ENCODE data around the gene NF2. TPM values are rescaled to one million over a fixed set of nuclear protein-coding genes. Genes with fewer than 3 reads are reported as not detected.
A peak's percentile ranks its signal among the peaks of the same experiment; 100 is the strongest.

NF2 gene
- total RNA-seq, 1 experiment from 2014 or later: 92.4 TPM

- H3K27ac Mint-ChIP-seq (ENCODE audit: low read depth, unreplicated experiment): no peak overlapping the region
- no peak for DNase-seq (ENCODE audit: unreplicated experiment)
- no TSS peak for BruUV-seq (replicated peaks)
- H3K9me3 Mint-ChIP-seq (ENCODE audit: unreplicated experiment): no peaks in the 10 kb centered on the region
- H3K36me3 Mint-ChIP-seq (ENCODE audit: insufficient read depth, unreplicated experiment): no peaks in the 10 kb centered on the region
- intact Hi-C loops (cut with micrococcal nuclease): no loop called here
- no peak overlapping the region for H3K4me3 Mint-ChIP-seq (ENCODE audit: unreplicated experiment)
- no peak for TF ChIP-seq CTCF (IDR thresholded peaks at IDR 0.05; ENCODE audit: unreplicated experiment)
- no peaks in the 10 kb centered on the region for H3K27me3 Mint-ChIP-seq (ENCODE audit: insufficient read depth, unreplicated experiment)
- ChIA-PET POLR2A (no interaction called here), CTCF (interaction anchor here (3.4 kb wide), 1 partner anchor 10 kb away, joined by 13 read pairs; no protein-coding TSS in a partner anchor)
- H3K4me1 Mint-ChIP-seq (ENCODE audit: insufficient read depth, unreplicated experiment): no peaks in the 10 kb centered on the region
Observed at GRCh38 chr22:29598684-29599020, 4.8 kb upstream of the NF2 start.

- no peak for DNase-seq (ENCODE audit: unreplicated experiment)
- no peak for TF ChIP-seq CTCF (IDR thresholded peaks at IDR 0.05; ENCODE audit: unreplicated experiment)
- ChIA-PET POLR2A (interaction anchor here (0.6 to 3.9 kb wide), 17 partner anchors 9 to 817 kb away, joined by 3 to 27 read pairs (median 6); partner anchors contain the start of genes AP1B1, ASCC2, THOC5 and UQCR10), CTCF (interaction anchor here (0.6 to 3.7 kb wide), 10 partner anchors 9 to 719 kb away, joined by 3 to 24 read pairs (median 4); no protein-coding TSS in a partner anchor)
- H3K9me3 Mint-ChIP-seq (ENCODE audit: unreplicated experiment): no peaks in the 10 kb centered on the region
- intact Hi-C loops (cut with micrococcal nuclease): no loop called here
- peaks cover 22% of the 10 kb centered on the region for H3K36me3 Mint-ChIP-seq (ENCODE audit: insufficient read depth, unreplicated experiment)
- H3K4me1 Mint-ChIP-seq (ENCODE audit: insufficient read depth, unreplicated experiment): peaks cover 8% of the 10 kb centered on the region
- no TSS peak for BruUV-seq (replicated peaks)
- no peaks in the 10 kb centered on the region for H3K27me3 Mint-ChIP-seq (ENCODE audit: insufficient read depth, unreplicated experiment)
- peak overlapping the region; percentile 98 for H3K27ac Mint-ChIP-seq (ENCODE audit: low read depth, unreplicated experiment)
- H3K4me3 Mint-ChIP-seq (ENCODE audit: unreplicated experiment): peak overlapping the region; percentile 87
Observed at GRCh38 chr22:29604076-29604360, 585 bp downstream of the NF2 start.

GRCh38 chr22:29605527-29605850 is 2.1 kb downstream of the NF2 start:
- no peak for DNase-seq (ENCODE audit: unreplicated experiment)
- Mint-ChIP-seq H3K4me1 (ENCODE audit: insufficient read depth, unreplicated experiment) (peaks cover 12% of the 10 kb centered on the region), H3K9me3 (ENCODE audit: unreplicated experiment) (no peaks in the 10 kb centered on the region), H3K27me3 (ENCODE audit: insufficient read depth, unreplicated experiment) (no peaks in the 10 kb centered on the region), H3K4me3 (ENCODE audit: unreplicated experiment) (peak overlapping the region; percentile 87), H3K27ac (ENCODE audit: low read depth, unreplicated experiment) (no peak overlapping the region), H3K36me3 (ENCODE audit: insufficient read depth, unreplicated experiment) (peaks cover 22% of the 10 kb centered on the region)
- CTCF ChIA-PET: interaction anchor here (0.5 to 3.7 kb wide), 4 partner anchors 10 to 777 kb away, joined by 3 to 24 read pairs (median 10); no protein-coding TSS in a partner anchor
- intact Hi-C loops (cut with micrococcal nuclease): no loop called here
- POLR2A ChIA-PET: interaction anchor here (1.3 to 3.9 kb wide), 8 partner anchors 10 to 217 kb away, joined by 5 to 27 read pairs (median 16); partner anchors contain the start of genes AP1B1 and THOC5
- TF ChIP-seq CTCF (IDR thresholded peaks at IDR 0.05; ENCODE audit: unreplicated experiment): no peak
- no TSS peak for BruUV-seq (replicated peaks)

- TF ChIP-seq CTCF (IDR thresholded peaks at IDR 0.05; ENCODE audit: unreplicated experiment): no peak
- H3K27me3 Mint-ChIP-seq (ENCODE audit: insufficient read depth, unreplicated experiment): no peaks in the 10 kb centered on the region
- ChIA-PET CTCF (interaction anchor here (0.9 to 3.7 kb wide), 4 partner anchors 9 to 29 kb away, joined by 3 to 24 read pairs (median 9); no protein-coding TSS in a partner anchor), POLR2A (interaction anchor here (0.9 to 3.9 kb wide), 5 partner anchors 9 to 52 kb away, joined by 3 to 27 read pairs (median 17); partner anchors contain the start of gene THOC5)
- H3K36me3 Mint-ChIP-seq (ENCODE audit: insufficient read depth, unreplicated experiment): peaks cover 22% of the 10 kb centered on the region
- H3K4me1 Mint-ChIP-seq (ENCODE audit: insufficient read depth, unreplicated experiment): peaks cover 12% of the 10 kb centered on the region
- intact Hi-C loops (cut with micrococcal nuclease): no loop called here
- no TSS peak for BruUV-seq (replicated peaks)
- peak overlapping the region; percentile 14 for H3K4me3 Mint-ChIP-seq (ENCODE audit: unreplicated experiment)
- no peak for DNase-seq (ENCODE audit: unreplicated experiment)
- no peak overlapping the region for H3K27ac Mint-ChIP-seq (ENCODE audit: low read depth, unreplicated experiment)
- H3K9me3 Mint-ChIP-seq (ENCODE audit: unreplicated experiment): no peaks in the 10 kb centered on the region
Observed at GRCh38 chr22:29606320-29606719, 2.9 kb downstream of the NF2 start.

All from MCF 10A (cell line).